ENCODE data around the gene CHPF2.

The CHPF2 gene

GRCh38 chr7:151252961-151253711 lies 20.9 kb downstream of the CHPF2 start:
- DNase-seq (ENCODE audit: low read depth) = no peak
- H3K4me3 ChIP-seq (ENCODE audit: low read depth, low read length) = peak overlapping the region; percentile 66

- no peak for DNase-seq (ENCODE audit: low read depth)
Observed at GRCh38 chr7:151254316-151254715, 22.0 kb downstream of the CHPF2 start.

DNA sequence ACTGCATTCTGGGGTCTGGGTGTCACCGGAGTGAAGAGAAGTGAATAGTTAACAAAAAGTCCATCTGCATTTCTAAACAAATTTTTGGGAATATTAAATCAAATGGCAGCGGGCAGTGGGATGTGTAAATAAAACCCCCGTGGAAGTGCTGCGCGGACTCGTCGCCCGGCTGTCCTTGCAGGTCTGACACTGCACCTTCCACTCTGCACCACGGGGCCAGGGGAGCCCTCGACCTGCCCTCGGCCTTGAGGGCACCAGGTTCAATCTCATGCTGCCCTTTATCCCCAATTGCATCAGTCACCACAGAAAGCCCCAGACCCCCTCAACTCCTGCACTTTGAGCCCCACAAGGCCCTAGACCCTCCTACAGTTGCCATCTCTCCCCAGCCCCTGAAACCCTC lies 22.6 kb downstream of the CHPF2 start:
- no peak overlapping the region for H3K4me3 ChIP-seq (ENCODE audit: low read depth, low read length)
- no peak for DNase-seq (ENCODE audit: low read depth)

More at GRCh38 chr7:151254316-151254715, 22.0 kb downstream of the CHPF2 start:
- no peak overlapping the region for H3K4me3 ChIP-seq (ENCODE audit: low read depth, low read length)

- DNase-seq (ENCODE audit: low read depth) = no peak
Observed at GRCh38 chr7:151255390-151255789, 23.1 kb downstream of the CHPF2 start.

DNA sequence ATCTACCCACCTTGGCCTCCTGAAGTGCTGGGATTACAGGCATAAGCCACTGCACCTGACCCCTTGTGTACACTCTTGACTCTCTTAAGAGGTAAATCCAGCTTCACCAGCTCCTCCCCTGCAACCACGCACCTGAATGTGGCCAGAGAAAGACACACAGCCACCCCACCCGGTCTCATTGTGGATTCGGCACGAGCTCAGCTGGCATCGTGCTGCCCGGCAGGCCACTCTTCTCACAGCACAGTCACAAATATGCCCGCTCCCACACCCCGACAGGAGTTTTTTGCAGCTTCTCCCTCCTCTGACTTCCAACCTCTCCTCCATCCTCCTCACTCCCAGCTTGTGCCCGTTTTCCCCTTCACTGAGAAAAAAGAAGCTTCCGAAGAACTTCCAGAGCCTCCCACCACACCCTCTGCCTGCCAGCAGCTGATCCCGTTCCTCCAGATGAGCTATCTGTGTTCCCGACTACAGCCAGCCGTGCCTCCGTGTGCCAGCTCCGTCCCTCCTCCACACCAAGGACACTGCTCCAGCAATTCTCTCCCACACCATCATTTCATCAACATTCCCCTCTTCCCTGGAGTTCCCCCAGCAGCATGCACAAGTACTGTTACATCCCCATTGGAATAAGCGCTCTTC lies 24.2 kb downstream of the CHPF2 start:
- H3K4me3 ChIP-seq (ENCODE audit: low read depth, low read length) = no peak overlapping the region
- DNase-seq (ENCODE audit: low read depth) = no peak

More at GRCh38 chr7:151255390-151255789, 23.1 kb downstream of the CHPF2 start:
- no peak overlapping the region for H3K4me3 ChIP-seq (ENCODE audit: low read depth, low read length)

GRCh38 chr7:151257990-151258389 lies 25.7 kb downstream of the CHPF2 start:
- DNase-seq (ENCODE audit: low read depth) = no peak
- no peak overlapping the region for H3K4me3 ChIP-seq (ENCODE audit: low read depth, low read length)

- no peak for DNase-seq (ENCODE audit: low read depth)
Observed at GRCh38 chr7:151260471-151260870, 28.2 kb downstream of the CHPF2 start.

GRCh38 chr7:151260883-151261282 lies 28.6 kb downstream of the CHPF2 start:
- no peak overlapping the region for H3K4me3 ChIP-seq (ENCODE audit: low read depth, low read length)
- no peak for DNase-seq (ENCODE audit: low read depth)

More at GRCh38 chr7:151260471-151260870, 28.2 kb downstream of the CHPF2 start:
- no peak overlapping the region for H3K4me3 ChIP-seq (ENCODE audit: low read depth, low read length)

GRCh38 chr7:151261529-151261928 lies 29.2 kb downstream of the CHPF2 start:
- H3K4me3 ChIP-seq (ENCODE audit: low read depth, low read length) = no peak overlapping the region
- DNase-seq (ENCODE audit: low read depth) = no peak

- DNase-seq (ENCODE audit: low read depth) = no peak
- H3K4me3 ChIP-seq (ENCODE audit: low read depth, low read length) = no peak overlapping the region
Observed at GRCh38 chr7:151264615-151265014, 32.3 kb downstream of the CHPF2 start.

DNA sequence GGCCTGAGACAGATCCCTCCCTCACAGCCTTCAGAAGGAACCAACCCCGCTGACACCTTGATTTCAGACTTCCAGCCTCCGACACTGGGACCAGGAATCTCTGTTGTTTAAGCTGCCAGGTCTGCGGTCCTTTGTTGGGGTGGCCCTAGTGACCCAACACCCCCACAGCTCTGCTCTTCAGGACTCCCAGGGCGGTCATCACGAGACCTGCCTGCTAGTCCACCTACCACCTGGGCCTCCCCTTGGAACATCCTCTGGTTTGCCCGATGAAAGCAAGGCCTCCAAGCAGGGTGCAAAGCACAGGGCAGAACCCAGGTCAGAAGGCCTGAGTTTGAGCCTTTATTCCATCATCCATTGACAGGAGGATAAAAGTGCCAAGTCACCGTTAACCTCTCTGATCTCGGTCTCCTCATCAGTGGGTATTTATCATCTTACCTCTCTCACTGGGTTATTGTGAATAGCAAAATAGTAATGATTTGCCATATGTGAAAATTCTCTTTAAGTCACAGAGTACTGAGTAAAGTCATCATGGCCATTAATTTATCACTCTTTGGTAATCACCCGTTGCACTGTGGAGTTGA lies 33.2 kb downstream of the CHPF2 start:
- no peak for DNase-seq (ENCODE audit: low read depth)
- H3K4me3 ChIP-seq (ENCODE audit: low read depth, low read length) = no peak overlapping the region

DNA sequence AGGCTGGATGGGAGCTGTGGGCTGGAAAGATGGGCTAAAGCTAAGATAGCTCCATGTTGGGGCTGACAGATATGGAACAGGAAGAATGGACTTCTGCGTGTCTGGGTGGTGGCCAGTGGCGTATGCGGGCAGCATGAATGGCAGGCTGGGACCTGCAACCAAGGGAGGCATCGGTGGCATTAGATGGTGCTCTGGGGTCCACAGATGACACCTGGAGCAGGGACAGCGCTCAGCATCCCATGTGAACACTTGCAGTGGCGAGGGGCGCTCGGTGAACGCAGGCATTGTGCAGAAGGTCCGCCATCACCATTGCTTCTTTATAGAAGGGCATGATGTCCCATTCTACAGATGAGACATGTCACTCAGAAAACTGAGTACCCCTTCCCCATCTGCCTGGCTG lies 37.2 kb downstream of the CHPF2 start:
- no peak overlapping the region for H3K4me3 ChIP-seq (ENCODE audit: low read depth, low read length)
- DNase-seq (ENCODE audit: low read depth) = no peak

DNA sequence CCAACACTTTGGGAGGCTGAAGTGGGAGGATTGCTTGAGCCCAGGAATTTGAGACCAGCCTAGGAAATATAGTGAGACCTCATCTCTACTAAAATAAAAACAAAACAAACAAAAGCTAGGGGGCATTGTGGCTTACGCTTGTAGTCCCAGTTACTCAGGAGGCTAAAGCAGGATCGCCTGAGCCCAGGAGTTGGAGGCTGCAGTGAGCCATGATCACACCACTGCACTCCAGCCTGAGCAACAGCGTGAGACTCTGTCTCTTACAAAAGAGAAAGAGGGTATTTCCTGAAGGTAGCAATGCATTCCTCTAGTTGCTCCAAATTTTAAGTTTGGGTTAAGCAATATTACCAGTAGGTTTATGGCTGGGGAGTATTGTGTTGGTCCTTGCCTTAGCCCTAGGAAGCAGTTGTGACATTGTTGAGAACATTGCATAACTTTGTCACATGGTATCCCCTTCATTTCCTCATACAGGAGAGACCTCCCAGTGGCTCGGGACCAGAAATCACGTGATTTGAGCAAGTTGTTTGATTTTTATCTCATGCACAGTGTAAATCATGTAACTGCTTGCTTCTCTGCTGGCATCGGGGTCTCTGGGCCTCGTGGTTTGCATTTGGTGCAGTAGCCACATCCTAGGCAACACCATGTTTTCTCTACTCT lies 39.5 kb downstream of the CHPF2 start:
- H3K4me3 ChIP-seq (ENCODE audit: low read depth, low read length) = no peak overlapping the region
- peak; percentile 21 for DNase-seq (ENCODE audit: low read depth)

DNA sequence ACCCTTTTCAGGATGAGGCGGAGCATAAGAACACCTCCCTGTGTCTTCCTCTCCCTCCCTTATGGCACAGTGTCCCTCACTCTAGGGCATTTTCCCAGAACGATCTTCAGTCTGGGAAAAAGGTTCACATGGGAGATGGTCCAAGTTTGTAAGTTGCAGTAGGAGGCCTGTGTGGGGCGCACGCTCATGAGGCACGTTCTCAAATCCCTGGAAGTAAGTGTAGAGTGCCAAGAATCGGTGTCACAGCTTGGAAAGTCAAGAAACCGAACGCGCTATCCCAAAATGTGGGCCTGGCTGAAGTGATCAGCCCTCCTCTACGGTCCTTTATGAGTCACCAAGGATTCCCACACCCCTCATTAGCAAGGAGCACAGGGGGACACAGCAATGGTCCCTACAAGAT lies 40.1 kb downstream of the CHPF2 start:
- no peak for DNase-seq (ENCODE audit: low read depth)
- no peak overlapping the region for H3K4me3 ChIP-seq (ENCODE audit: low read depth, low read length)

DNA sequence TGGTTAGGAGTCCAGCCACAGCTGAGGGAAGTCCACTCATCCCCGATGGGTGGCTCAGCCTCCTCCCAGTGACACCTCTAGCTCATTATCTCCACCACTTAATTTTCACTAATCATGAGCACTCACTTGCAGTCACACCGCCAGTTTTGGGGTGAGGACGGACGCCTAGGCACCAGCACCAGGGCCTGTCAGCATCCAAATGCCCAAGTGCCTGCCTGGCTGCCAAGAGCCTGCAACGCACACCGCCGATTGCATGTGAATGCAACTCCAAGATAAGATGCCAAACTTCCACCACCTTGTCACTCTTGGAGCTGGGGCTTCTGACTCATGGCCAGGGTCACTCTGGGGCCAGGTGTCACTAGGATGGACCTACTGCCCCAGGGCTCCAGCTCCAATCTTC lies 40.6 kb downstream of the CHPF2 start:
- no peak for DNase-seq (ENCODE audit: low read depth)
- H3K4me3 ChIP-seq (ENCODE audit: low read depth, low read length) = no peak overlapping the region

DNA sequence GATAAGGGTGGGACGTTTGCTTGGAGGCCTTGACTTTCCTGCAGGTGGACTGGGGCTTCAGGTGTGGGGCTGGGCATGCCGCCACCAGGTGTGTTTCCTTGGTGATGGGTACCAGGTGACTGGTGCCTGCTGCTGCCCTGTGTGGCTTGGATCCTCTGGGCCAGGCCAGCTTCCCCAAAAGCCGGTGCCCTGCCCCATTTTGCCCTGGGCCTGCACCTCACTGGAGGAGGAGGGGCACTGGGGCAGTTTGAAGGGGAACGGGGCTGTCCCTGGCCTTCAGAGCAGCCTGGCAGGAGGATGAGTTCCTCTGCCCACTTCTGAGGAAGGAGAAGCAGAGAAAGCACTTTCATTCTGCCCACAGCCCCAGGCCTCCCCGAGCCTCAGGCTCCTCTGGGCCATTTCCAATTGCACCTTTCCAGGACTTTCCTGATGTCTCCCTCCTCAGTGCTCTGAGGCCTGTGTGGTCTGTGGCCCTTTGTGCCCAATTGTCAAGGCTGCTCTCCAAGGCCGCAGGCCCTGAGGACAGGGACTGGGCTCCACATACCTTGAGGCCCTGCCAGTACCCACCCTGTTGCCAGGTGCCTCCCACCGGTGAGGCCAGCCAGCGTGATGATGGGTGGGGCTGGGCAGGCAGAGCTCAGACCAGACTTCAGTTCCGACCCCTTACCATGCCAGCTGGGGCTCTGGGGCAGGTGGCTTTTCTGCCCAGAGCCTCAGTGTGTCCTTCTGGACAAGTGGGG lies 41.5 kb downstream of the CHPF2 start:
- no peak for DNase-seq (ENCODE audit: low read depth)
- H3K4me3 ChIP-seq (ENCODE audit: low read depth, low read length) = no peak overlapping the region

DNA sequence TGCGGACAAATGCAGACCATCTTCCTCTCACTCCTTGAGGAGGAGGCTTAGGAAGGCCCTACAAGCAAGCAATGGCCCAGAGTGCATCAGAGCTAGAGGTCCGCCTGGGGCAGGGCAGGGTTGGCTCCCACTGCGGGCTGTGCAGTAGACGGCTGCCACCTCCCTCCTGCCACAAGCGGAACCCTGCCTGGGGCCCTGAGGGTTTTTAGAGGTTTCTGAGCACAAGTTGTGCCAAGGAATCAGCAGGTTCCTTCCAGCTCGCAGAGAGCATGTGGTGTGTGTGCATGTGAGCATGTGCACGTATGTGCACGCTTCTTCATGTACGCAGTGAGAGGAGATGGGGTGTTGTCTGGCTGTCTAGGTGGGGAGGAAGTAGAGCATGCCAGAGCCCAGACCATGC lies 42.1 kb downstream of the CHPF2 start:
- DNase-seq (ENCODE audit: low read depth) = no peak
- no peak overlapping the region for H3K4me3 ChIP-seq (ENCODE audit: low read depth, low read length)

- DNase-seq (ENCODE audit: low read depth) = no peak
Observed at GRCh38 chr7:151274936-151275812, 42.9 kb downstream of the CHPF2 start.

More at GRCh38 chr7:151274936-151275812, 42.9 kb downstream of the CHPF2 start:
- H3K4me3 ChIP-seq (ENCODE audit: low read depth, low read length) = no peak overlapping the region

All from skeletal muscle cell (primary cell).